ENCODE data around the gene MOV10L1.
"Not testable (repeated sequence)": the region's sequence is repeated elsewhere in the genome, so short reads cannot be mapped to it uniquely, and the experiment has no call there.

MOV10L1 gene

GRCh38 chr22:50111056-50111455 lies 21.2 kb downstream of the MOV10L1 start:
- DNase-seq, result no peak

GRCh38 chr22:50112151-50113118 lies 22.6 kb downstream of the MOV10L1 start:
- no peak for DNase-seq

DNA sequence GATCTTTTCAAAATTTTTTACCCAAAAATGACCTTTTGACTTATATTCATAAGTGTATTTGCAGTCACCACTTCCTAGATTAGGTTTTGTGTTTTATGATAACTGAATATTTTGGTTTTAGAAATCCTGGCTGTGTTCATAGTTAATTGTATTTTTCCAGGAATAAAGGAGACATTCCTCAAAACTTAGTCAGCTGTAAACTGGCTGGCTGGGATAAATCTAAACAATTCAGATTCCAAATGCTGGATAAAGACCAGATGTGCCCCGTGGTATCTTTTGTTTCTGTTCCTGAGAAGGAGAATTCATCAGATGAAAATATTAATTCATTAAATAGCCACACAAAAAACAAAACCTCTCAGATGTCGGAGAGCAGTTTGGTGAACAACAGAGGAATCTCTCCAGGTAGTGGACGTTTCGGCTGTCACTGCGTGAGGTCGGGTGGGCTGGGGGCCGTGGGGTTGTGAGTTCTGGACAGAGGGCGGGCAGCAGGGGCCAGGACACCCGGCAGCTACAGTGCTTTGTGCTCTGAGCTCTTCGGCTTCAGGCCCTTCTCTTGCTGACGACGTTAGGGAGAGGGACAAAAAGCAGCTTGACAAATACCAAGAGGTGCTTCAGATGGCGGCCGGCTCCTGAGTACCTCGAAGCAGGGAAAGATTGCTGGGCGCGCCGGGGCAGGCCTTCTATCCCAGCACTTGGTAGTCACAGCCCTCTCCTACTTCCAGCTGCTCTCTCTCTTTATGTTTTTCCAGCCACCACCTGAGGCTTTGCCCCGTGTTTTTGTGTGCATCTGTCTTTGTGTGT lies 24.6 kb downstream of the MOV10L1 start:
- DNase-seq, result peak; percentile 80

GRCh38 chr22:50115693-50116092 lies 25.9 kb downstream of the MOV10L1 start:
- DNase-seq, result no peak

DNA sequence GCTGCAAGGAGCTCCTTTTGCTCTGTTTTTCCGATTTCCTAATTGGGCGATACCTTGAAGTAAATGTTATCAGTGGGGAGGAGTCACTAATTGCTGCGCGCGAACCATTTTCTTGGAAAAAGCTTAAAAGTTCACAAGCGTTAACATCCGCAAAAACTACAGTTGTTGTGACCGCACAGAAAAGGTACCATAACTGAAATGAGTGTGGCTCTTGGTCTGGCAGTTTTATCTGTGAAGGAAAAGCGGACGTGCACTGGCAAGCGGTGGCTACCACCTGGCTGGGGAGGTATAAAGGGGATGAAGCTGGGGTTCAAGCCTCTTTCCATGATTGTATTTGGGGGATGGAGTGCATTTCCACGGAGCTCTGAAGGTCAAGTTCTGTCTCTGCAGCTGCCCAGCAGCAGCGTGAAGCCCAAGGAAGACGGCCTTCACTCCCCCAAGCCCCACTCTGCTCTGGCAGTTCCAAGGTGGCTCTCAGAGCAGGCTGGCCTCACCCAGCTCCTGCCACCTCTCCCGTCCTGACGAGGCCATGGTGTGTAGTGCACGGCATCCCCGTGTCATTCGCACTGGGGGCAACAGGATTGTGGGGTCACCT lies 27.5 kb downstream of the MOV10L1 start:
- no peak for DNase-seq

DNA sequence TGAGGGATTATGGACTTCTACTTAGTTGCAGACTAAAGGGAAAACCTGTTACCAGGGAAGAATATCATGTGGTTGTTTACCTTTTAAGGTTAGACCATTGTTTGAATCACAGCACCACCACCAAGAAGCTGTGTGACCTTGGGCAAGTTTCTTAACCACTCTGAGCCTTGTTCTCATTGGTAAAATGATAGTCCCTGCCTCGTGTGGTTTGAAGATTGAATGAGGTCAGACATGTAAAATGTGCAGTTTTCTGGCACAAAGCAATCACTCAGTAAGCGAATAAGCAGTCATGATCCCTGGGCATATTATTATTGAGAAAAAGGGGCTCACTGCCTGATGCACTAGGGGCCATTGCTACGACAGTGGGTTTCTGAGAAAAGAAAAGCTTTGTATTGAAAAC lies 28.3 kb downstream of the MOV10L1 start:
- DNase-seq, result no peak

DNA sequence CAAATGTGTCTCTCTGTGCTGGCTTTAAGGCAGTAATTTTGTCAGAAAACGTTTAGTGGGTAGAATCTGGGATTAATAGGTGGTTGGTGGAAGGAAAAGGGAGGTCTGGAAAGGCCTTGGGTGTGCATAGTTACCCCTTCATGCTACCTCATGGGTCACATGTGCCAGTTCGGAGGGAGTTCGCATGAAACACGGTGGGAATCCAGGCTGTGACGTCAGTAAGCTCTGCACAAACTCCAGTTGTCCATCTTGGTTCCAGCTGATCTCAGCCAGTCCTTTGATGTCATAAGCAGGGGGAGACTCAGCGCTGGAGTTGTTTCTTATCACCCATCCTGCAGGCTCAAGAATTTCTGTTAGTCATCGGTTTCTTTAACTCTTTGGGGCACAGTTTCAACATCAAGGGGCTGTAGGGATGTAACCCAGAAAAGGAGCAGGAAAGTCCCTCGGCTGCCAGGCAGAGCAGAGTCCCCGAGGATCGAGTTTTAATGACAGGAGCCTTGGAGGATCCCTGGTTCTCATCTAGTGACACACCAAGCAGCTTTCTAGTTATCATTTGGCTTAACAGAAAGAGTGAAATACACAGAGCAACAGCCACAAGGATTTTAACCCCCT lies 28.9 kb downstream of the MOV10L1 start:
- no peak for DNase-seq

- no peak for DNase-seq
Observed at GRCh38 chr22:50119169-50119767, 29.5 kb downstream of the MOV10L1 start.

DNA sequence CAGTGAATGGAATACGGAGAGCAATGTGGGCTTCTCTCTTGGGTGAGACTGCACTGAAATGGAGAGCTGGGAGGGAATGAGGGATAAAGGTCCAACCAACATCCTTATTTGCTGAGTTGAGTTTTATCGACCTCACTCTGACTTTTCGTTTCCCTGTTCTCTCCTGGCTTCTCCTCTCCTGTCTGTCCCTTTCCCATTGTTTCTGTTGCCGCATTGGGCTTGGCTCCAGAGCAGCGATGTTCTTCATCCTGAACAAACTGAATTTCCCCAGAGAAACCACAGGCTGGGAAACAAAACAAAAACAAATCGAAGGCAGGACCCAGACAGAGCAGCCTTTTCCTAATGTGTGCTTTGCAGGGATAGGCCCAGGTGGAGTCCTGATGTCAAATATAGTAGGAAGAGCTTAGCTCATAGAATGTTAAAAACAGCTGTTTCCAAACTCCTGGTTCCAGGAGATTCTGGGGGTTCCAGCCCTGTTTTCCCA lies 30.0 kb downstream of the MOV10L1 start:
- DNase-seq, result no peak

DNA sequence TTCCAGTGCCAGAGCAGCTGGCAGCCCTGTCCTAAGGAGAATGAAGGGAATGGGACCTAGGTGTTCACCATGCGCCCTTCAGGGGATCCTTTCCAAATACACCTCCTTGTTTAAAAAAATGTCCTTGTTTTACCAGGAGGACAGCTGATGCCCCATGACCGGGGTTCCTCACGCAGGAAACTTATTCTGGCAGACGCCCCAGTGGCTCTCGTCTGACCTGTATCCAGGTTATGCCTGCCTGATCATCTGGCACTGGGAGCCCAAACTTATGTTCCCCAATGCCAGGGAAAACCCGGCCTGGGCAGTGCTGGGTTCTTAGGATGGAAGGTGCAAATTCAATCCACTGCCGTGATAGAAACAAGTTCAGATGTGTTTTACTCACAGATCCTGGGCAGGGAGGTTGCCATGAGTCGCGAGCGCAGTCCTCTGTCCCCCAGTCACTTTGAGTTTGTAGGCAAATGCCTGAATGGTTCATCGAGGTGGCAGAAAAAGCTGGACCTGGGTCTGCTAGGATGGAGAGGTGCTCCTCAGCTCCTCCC lies 31.5 kb downstream of the MOV10L1 start:
- no peak for DNase-seq

- no peak for DNase-seq
Observed at GRCh38 chr22:50123119-50123518, 33.3 kb downstream of the MOV10L1 start.

GRCh38 chr22:50125029-50125428 lies 35.2 kb downstream of the MOV10L1 start:
- DNase-seq, result no peak

DNA sequence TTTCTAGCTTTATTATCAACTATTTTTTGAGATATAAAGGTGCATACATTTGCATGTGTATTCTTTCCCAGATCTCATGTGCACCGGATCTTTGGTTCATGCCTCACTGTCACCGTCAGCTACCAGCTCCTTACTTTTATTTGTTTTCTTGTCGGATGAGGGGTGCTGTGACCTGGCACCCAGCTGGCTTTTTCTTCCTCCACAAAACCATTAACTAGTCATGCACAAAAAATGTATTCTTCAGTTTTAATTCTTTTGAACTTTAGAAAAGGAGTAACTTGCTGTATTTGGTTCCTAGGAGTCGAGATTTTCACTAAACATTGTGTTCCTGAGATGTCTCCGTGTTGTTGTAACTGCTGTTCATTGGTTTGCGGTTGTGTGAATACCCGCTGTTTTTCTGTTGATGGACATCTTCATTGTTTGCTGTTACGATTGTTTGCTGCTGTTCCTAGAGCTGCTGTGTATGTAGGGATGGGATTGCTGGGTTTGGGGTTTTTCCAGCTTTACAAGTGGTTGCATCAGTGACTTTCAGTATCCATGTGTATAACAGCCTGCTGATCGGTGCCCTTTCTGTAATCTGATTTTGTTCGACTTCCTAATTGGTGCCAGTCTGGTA lies 39.4 kb downstream of the MOV10L1 start:
- no peak for DNase-seq

GRCh38 chr22:50131894-50132293 lies 42.1 kb downstream of the MOV10L1 start:
- DNase-seq, result no peak

- no peak for DNase-seq
Observed at GRCh38 chr22:50134481-50134880, 44.7 kb downstream of the MOV10L1 start.

DNA sequence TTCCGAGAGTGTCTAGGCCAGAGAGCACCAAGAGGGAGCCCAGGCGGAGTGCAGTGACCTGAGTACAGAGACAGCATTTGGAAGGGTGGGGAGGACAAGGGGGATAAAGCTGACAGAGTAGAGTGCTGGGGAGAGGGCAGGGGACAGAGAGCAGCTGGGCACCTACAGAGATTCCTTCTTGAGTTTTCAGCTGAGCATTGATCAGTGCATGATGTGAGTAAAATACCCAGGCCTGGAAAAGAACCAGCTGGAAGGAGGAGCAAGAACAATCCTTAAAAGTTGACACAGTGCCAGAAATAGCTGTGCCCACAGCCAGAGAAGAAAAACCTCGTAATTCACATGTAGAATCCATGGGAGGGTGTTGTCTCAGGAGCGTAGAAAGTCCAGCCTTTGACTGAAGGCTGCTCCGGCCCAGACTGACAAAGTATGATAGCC lies 46.8 kb downstream of the MOV10L1 start:
- DNase-seq, result peak; percentile 67

DNA sequence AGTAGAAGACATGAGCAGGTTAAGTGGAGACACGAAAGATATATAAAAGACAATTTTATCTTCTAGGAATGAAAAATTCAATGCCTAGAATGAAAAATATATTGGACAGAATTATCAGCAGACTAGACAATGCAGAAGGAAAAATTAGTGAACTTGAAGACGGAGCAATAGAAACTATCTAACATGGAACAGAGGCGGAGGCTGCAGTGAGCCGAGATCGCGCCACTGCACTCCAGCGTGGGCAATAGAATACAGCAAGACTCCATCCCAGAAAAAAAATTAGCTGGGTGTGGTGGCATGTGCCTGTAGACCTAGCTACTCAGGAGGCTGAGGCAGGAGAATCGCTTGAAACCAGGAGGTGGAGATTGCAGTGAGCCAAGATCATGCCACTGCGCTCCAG lies 47.5 kb downstream of the MOV10L1 start:
- not testable (repeated sequence) for DNase-seq

DNA sequence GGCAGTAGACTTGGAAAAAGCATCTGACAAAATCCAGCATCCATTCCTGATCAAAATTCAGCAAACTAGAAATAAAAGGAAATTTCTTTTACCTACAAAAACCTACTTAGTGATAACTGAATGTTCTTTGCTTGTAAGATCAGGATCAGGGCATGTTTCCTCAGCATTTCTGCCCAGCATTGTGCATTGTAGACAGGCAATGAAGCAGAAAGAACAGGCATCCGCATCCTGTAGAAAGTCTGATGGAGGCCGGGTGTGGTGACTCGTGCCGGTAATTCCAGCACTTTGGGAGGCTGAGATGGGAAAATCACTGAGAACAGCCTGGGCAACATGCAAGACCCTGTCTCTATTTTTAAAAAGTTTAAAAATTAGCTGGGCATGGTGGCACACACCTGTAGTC lies 48.2 kb downstream of the MOV10L1 start:
- DNase-seq, result no peak

DNA sequence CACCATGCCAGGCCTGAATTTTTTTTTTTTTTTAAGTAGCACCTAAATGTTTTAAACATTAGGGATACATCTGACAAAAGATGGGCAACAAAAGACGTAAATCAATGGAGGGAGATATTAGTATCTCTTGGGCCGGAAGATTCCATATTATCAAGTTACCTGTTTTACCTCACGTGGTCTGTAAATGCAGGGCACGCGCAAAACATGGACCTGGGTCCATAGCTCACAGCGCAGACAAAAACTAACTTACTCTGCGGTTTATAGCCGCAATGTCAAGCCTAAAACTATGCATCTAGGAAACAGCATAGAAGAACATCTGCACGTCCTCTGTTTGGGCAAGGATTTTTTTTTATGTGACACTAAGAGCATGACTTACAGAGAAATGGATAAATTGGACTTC lies 49.2 kb downstream of the MOV10L1 start:
- DNase-seq, result peak; percentile 51

DNA sequence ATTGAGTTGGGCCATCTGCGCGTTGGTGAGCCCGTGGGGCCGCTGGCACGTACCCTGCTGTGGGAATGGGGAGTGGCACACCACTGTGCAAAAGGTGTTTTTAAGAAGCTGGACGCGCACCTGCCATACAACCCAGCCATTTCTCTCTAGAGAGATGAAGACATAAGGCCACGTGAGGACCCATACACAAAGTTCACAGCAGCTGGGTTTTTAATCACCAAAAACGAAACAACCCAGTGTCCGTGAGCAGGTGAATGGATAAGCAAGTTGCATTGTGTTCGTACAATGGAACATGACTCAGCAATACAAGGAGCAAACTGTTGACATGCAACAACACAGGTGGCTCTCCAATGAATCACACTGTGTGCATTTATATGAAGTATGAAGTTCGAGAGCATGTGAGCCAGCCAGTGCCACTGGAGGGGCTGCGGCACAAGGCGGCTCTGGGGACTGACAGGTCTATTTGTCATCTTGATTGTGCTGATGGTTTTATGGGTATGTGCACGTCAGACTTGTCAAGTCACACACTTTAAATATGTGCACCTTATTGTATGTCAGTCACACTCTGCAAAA lies 50.1 kb downstream of the MOV10L1 start:
- peak; percentile 90 for DNase-seq

DNA sequence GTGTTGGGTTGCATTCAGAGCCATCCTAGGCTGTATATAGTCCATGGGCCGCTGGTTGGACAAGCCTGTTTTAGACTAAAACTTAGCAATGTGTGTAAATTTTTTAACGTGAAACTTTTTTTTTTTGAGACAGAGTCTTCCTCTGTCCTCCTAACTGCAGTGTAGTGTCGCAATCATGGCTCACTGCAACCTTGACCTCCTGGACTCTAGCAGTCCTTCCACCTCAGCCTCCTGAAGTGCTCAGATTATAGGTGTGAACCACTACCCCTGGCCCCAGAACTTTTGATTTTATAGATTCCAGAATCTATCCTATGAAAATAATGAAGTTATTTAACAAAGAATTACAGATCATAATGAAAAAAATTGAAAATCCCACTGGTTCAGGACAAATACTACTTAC lies 50.8 kb downstream of the MOV10L1 start:
- DNase-seq, result no peak
